GM19468 (cell line): ENCODE measurements around the gene BANP.

Source experiments
- ATAC-seq: cut with Tn5 transposase; IDR thresholded peaks from one replicate; pipeline ENCODE4 v1.9.1; 2021; ENCODE audit warnings: mild to moderate bottlenecking, moderate library complexity, moderate number of reproducible peaks; ENCODE audit not compliant: unreplicated experiment; ENCODE audit errors: extremely low read depth

Gene BANP

DNA sequence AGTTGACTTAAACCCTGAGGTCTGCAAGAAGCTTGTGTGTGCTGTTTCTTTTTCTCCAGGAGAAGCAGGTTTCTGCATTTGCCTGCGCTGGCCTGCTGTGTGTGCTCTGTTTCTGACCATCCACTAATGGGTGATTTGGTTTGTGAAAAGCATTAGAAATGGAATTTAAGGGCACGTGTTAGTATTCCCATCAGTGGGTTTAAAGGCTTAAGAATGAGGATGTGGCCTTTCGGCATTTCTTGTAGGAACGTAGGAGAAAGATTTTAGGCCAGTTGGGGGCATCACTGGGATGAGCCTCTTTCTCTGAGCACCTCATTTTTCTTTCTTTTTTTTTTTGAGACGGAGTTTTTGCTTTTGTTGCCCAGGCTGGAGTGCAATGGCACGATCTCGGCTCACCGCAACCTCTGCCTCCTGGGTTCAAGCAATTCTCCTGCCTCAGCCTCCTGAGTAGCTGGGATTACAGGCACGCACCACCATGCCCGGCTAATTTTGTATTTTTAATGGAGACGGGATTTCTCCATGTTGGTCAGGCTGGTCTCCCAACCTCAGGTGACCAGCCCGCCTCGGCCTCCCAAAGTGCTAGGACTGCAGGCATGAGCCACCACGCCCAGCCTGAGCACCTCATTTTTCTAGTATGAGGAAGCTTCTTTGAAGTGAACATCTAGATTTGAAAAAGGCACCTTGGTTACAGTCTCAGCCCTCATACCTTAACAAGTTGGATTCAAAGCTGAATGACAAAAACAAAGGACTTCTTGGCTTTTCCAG lies 110.3 kb downstream of the BANP start:
- ATAC-seq = no peak

DNA sequence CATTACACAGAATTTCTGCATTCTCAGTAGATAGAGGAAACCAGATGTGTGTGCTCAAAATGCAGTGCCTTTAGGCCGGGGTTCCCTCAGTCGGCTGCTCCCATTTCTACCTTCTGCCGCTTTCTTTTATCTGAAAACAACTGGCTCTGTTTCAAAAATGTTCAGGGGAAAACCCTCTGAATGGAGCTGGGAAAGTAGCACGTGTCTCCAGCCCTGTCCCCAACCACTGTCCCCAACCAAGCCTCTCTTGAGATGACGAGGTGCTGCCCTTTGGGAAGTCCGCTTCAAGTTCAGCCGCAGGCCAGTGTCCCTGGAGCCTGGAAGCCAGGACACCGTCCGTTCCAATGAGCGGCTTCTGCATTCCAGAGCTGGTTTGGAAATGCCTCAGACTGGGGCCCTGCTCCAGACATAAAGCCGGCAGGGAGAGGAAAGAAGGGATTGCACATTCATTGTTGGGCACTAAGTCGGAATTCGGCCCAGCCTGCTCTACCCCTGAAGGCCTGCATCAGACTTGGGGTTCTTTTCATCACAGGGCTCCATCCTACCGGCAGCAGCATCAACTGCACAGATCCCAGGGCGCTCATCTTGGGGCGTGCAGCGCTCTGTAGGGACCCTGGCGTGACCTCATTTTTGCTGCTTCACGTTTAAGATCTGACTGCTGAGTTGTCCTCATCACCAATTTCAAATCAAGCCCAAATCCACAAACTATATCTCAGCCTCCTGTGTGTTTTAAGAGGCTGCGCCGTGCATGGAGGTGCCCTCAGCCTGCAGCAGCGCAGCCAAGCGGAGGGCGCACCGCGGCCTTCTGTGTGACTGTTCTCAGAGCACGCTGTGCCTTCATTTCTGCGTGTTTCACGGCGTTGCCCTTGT lies 111.3 kb downstream of the BANP start:
- ATAC-seq = no peak

DNA sequence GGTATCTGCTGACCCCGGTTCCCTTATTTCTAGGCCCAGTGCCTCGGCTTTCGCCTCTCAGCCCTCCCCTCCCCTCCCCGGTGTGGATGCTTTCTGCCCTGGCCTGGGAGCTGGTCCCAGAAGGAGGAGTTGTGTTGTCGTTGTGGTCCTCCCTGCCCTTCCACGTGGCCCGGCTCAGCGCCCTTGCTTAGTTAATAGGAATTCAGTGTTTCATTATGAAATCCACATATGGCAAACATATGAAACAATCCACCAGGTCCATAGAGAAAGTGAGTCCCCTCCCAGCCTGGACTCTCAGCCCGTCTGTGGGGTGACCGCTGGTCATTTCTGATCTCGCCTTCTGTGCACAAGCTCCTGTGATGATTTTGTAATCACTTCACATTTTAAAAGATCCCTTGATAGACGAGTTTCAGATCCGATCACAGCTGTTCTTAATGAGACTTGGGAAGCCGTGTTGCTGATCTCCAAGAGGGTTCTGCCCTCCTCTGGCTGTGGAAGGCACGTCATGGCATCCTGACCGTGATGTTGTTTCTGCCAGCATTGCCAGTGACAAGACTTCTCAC lies 112.1 kb downstream of the BANP start:
- no peak for ATAC-seq

DNA sequence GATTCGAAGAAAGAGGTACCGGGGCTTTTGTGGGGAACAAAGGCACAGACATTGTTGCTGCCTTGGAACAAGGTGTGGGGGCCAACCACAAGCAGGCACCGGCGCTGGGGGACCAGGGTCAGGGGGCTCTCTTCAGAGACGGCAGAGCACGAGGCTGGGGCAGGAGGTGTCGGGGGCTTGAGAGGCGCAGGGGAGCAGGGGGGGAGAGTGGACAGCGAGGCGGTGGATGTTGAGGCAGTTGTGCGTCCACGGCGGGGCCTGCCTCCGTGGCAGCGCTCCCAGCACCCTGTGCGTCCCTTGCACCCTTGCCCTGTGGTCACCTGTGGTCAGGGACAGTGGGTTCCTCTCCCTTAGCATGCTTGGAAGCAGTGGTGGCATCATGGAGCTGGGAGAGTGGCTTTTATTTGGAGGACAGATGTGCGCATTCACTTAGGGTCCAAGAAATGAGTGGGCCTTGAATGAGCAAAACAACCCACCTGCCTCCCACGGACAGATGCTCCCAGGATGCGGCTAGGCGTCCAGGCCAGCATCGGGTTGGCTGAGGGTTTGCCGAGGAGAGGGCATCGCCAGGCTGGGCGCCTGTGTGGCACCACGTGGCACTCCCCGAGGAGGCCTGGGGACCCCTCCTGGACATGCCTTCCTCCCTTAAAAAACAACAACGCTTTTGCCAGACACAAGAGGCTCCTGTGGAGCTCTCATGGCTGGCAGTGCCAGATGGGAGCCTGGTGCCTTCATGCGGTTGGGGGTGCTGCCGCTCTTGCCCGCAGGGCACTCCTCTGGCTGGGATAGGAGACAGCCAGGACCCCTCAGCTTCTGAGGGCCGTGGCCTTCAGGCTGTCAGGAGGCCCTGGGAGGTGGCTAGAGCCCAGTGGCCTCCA lies 113.0 kb downstream of the BANP start:
- no peak for ATAC-seq

DNA sequence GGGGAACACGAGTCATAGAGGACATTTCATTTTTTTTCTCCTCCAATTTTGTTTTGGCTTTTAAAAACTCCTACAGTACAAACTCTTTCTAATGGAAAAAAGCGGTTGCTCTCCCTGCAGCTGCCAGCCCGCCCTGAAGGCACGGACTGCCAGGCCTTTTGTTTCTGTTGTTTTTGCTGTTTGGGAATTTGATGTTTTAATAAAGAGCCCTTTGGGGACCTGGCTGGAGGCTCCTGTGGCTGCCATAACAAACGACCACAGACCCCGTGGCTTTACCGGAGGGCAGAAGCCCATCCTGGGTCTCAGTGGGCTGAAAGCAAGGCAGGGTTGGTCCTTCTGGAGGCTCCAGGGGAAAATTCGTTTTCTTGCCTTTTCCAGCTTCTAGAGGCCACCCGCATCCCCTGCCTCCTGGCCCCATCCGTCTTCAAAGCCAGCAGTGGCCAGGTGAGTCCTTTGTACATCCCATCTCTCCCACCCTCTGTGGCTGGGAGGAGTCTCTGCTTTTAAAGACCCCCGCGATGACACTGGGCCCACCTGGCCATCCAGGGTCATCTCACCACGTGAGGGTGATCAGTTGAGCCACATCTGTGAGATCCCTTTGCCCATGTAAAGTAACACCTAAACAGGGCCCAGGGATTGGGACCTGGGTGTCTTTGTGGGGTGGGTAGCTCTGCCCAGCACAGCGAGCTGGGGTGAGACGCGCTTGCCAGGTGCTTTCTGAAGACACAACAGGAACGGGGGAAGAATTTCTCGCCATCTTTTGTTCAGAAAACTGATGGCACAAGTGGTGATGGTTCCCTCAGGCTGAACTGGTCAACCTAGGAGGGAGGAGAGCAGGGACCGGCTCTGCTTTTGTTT lies 113.9 kb downstream of the BANP start:
- ATAC-seq = no peak

DNA sequence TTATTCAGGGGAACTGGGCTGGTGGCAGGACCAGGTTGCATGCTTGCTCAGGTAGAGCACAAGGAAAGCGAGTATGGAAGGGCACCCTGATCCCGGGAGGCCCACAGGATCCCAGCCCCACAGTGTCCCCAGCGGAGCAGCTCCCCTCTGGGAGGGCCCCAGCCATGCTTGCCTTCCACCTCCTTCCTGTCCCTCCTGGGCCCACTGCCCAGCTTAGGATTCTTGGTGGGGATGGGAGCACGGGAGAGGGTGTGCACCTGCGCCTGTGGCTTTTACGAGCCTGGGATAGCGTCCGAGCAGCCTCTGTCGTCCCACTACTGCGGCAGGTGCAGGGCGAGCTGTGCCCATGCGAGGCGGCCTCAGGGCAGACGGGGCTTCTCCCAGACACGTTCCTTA lies 114.5 kb downstream of the BANP start:
- ATAC-seq = no peak

DNA sequence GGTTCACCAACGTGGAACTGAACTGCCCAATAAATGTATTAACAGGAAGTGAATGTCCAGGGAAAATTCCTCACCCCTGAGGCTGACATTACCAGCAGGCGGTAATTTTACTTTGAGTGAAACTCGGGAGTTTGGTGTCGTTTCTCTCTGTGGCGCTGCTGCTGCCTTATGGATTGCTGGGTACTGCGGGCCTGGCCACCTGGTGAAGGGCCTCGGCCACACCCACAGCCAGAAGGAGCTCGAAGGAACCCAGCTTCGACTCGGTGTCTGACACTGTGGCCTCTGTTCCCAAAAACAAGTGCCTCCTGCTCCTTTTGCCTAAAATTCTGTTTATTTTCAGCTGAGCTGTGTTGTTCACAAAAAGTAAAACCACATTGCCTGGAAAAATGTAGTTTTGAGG lies 115.0 kb downstream of the BANP start:
- ATAC-seq = no peak

DNA sequence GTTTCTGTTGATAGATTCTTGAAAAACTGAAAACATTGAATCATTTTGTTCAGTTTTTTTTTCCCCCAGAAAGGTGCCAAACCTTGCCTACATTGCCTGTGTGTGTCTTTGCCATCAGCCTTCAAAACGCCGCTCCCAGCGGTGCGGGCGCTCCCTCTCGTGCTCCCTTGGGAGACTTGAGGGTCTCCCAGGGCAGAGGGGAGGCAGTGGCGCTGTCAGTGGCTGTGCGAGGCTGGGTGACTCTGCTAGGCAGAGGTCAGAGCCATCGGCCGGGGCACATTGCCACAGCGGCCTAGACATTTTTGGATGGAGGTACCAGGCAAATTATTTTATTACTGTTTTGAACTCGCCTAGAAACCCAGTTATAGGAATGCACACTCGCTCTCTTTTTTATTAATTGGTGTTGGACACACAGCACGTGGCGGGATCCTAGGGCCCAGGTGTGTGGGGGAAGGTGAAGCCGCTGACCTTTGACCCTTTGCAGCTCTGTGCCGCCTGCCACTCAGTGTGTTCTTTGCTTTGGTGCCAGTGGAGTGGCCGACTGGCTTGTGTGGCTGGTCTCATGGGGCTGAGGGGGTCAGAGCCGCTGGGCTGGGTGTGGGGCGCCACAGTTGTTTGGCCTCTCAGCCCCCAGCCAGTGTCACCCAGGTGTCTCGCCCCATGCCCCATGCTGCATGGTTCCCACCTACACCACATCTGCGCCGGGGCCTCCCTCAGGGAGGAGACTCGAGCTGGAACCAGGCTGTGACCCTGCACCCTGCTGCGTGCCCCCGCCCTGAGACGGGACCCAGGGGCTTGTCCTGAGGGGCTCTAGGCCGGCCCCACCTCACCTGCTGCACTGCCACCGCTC lies 115.7 kb downstream of the BANP start:
- no peak for ATAC-seq

DNA sequence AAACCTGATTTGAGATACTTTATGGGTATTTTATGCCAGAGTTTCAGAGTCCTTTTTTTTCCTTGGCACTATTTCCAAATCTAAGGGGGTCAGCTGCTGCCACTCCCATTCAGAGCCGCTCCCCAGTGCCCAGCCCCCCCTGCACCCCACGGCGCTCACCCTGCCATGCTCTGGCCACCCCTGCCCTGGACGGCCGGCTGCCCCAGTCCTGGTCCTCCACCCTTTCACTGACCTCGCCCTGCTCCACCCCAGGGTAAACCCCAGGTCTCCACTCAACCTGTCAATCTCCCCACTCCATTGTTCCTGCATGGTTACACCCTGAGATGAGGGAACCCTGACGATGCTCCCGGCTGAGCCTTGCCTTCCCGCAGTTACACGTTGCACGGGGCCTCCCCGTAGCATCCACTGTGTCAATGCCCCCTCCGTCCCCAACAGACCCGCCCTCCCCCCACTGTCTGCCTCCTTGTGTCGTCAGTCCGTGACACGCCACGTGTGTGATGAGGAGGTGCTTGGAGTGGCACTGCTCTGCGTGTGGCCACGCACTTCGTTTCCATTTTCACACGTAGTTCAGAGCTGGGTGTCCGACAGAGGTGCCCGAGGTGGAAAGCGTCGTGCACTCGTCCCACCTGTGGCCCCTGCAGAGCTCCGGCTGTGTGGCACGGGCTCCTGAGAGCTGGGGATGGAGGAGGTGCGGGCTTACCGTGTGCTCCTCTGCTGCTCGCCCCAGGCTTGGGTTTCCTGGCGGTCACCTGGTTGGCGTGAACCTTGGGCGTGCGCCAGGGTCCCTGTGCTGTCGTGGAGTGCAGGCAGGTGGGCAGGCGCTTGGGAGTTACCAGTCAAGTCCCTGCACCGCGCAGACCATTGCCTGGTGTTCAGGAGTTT lies 116.5 kb downstream of the BANP start:
- ATAC-seq = no peak

DNA sequence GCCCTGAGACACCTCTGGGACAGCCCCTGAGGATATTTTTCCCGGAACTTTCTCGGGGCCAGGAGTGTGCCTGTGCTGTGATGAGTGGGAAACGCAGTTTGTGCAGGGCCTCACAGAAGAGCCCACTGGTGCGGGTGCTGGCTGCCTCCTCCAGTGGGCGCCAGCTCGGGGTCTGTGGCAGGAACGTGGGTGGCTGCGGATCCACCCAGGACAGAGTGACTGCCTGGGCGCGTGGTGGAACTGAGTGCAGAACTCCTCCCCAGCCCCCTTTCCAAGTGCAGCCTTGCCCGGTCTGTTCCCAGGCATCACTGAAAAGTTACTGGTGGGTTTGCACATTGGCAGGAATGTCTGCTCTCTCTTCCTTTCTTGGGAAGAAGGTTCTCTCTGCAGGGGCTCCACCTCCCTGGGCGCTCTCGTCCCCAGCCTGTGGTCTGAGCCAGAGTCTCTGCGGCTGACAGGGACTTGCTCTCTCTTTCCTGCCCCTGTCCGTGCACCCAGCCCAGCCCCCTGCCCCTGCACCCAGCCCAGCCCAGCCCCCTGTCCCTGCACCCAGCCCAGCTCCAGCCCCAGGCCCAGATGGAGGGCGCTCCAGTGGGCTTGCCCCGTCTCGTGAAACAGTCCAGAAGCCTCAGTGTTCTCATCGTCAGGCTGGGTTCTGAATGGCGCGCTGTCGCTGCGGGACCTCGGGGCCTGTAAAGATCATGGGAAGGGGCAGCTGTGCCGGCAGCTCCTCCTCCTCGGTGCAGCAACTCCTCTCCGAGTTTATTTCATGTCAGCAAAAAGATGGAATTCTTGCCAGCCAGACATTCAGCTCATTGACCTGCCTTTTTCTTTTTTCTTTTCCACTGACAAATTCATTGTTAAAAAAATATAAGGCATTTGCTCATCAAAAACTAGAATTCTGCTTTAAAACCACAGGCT lies 117.5 kb downstream of the BANP start:
- ATAC-seq = no peak

DNA sequence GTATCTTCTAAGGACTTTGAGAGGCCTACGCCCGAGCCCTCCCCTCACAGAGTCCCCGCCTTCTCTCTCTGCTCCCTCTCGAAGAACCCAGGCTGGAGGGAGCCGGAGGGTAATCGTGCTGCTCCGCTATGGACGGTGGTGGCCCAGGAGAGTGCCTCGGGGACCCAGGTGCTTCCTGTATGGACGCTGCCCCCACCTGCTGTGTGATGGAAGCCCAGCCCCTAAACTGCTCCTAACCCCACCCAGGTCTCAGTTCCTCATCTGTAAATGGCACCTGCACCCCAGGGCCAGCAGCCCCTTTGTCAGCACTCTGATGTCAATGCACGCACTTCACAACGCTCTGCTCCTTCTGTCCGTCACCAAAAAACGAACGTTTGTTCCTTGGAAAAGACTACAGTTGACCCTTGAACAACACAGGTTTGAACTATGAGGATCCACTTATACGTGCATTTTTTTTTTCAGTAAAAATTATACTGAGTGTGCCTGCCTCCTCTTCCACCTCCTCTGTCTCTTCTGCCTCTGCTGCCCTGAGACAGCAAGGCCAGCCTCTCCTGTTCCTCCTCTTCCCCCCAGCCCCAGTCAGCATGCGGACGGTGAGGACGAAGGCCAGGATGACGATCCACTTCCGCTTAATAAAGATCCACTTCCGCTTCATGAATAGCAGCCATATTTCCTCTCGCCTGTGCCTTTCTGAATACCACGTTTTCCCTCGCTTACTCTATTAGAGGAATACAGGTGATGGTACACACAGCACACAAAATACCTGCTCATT lies 118.3 kb downstream of the BANP start:
- ATAC-seq = peak; percentile 53

DNA sequence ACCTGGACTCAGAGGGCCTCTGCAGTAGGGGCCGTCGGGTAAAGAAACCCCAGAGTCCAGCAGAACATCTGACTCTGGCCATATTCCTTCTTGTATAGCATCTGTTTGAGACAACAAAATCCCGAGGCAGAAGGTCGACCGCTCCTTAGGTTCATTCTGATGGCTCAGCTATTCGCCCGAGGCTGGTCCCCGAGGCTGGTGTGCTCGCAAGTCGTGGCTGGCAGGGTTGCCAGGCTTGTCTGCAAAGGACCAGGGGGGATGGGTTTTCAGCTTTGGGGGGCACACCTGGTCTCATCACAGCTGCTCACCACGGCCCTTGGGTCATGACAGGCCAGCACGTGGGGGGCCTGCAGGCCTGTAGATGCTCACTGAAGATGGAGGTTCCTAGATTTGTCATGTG lies 119.1 kb downstream of the BANP start:
- no peak for ATAC-seq

DNA sequence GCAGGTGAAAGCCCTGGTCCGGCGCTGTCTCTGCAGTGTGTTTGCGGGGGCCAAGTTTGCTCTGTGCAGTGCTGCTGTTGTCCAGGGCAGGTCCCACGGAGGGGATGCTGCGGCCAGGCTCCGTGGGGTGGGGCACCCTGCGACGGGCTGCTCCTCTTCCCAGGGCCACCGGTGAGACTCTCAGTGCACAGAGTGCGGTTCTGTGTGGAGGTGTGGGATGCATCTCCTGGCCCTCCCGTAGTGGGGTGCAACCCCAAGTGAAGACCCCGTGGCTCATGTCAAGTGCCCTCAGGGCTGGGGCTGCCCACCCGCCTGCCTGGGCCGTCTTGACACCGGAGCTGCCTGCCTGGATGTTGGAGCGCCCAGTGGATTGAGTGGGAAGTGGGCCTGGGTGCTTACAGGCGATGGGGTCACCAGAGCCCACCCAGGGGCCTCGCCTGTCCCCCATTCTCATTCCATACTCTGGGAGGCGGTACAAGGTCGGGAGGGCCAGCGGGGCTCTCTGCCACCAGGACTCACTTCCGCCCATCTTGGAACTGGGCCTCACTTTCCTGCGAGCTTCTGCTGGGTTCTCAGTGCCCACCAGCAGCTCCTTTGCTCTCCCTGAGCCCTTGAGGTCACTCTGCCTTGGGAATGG lies 119.9 kb downstream of the BANP start:
- no peak for ATAC-seq

DNA sequence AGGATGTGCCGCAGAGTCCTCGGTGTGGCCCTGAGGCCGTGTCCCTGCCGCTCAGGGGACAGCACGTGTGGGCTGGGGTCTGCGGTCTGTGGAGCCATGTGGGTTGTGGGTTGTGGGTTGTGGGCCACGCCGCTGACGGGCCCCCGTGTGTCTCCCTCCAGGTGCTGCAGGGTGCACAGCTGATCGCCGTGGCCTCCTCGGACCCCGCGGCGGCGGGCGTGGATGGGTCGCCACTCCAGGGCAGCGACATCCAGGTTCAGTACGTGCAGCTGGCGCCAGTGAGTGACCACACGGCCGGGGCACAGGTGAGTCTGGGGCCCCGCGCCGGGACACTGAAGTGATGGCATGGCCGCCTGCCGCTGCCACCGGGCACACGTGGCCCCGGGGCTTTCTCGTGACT lies 120.7 kb downstream of the BANP start:
- ATAC-seq = no peak

DNA sequence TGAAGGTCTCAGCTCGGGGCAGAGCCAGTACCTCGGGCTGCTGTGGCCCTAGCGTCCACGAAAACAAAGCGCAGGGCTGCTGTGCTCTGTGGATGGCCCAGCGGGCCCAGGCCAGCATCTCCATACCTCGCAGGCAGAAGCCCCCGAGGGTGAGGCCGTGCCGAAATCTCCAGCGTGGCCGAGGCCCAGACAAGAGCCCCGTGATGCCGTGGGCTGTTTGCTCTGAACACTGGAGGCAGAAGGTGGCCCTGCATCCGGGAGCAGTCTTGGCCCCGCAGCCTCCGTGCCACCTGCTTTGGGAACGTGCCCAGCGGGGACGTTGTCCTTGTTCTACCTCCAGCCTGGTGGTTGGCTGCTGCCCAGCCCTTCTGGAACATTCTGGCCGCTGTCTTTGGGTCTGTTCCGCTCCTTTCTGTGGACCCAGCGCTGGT lies 121.4 kb downstream of the BANP start:
- ATAC-seq = no peak
